HepG2 (cell line): ENCODE measurements around the gene ANKRD53. TPM values are rescaled to one million over a fixed set of nuclear protein-coding genes. Genes with fewer than 3 reads are reported as not detected.
A peak's percentile ranks its signal among the peaks of the same experiment; 100 is the strongest.

Experiments
- ARHGAP35 ChIP-seq: sonication (generic); formaldehyde crosslinking; IDR thresholded peaks from 2 replicates; pipeline ENCODE4 v1.9.0; 2022; ENCODE audit warnings: mild to moderate bottlenecking, inconsistent platforms, moderate library complexity, missing genetic modification reagents, borderline replicate concordance
- CSRNP1 ChIP-seq: sonication (generic); formaldehyde crosslinking; IDR thresholded peaks from 2 replicates; pipeline ENCODE4 v1.8.1; 2023; ENCODE audit warnings: mild to moderate bottlenecking, missing genetic modification reagents
- FIP1L1 ChIP-seq: fragments of 200-400 bp; formaldehyde crosslinking; IDR thresholded peaks from 2 replicates; pipeline ENCODE4 v1.6.1; 2018; ENCODE audit warnings: low read depth, mild to moderate bottlenecking, low read length, moderate library complexity, borderline replicate concordance; ENCODE audit not compliant: insufficient read depth
- HHEX ChIP-seq: IDR thresholded peaks from 2 replicates; pipeline ENCODE4 v1.6.1; 2016; ENCODE audit warnings: control low read depth
- HNRNPK ChIP-seq: fragments of 200-400 bp; formaldehyde crosslinking; IDR thresholded peaks from 2 replicates; pipeline ENCODE4 v1.6.1; 2018; ENCODE audit warnings: low read length, low read depth, moderate library complexity, mild to moderate bottlenecking; ENCODE audit not compliant: poor library complexity, severe bottlenecking
- ISL2 ChIP-seq: sonication (generic); formaldehyde crosslinking; IDR thresholded peaks from 2 replicates; pipeline ENCODE4 v1.5.0; 2020; ENCODE audit warnings: missing genetic modification reagents
- NFKB2 ChIP-seq: sonication (generic); formaldehyde crosslinking; IDR thresholded peaks from 2 replicates; pipeline ENCODE4 v1.4.0; 2020; ENCODE audit warnings: missing genetic modification reagents, borderline replicate concordance
- PHF20 ChIP-seq: sonication (generic); formaldehyde crosslinking; IDR thresholded peaks from 2 replicates; pipeline ENCODE4 v1.5.0; 2020; ENCODE audit warnings: mild to moderate bottlenecking, missing genetic modification reagents
- RFX1 ChIP-seq: fragments of 450-650 bp; IDR thresholded peaks from 2 replicates; pipeline ENCODE4 v1.6.1; 2017
- ZBED4 ChIP-seq: sonication (generic); formaldehyde crosslinking; IDR thresholded peaks from 2 replicates; pipeline ENCODE4 v1.4.0; 2020; ENCODE audit warnings: missing genetic modification reagents, borderline replicate concordance
- ZFAT ChIP-seq: sonication (generic); formaldehyde crosslinking; conservative IDR thresholded peaks from 2 replicates; pipeline ENCODE4 v1.8.1; 2023; ENCODE audit warnings: missing genetic modification reagents, inconsistent platforms
- ZGPAT ChIP-seq: IDR thresholded peaks from 2 replicates; pipeline ENCODE4 v1.6.1; 2016; ENCODE audit warnings: mild to moderate bottlenecking
- ZNF354B ChIP-seq: sonication (generic); formaldehyde crosslinking; IDR thresholded peaks from 2 replicates; pipeline ENCODE4 v1.8.0; 2022; ENCODE audit warnings: mild to moderate bottlenecking, missing genetic modification reagents
- ZNF44 ChIP-seq: sonication (generic); formaldehyde crosslinking; IDR thresholded peaks from 2 replicates; pipeline ENCODE4 v1.5.1; 2020; ENCODE audit warnings: mild to moderate bottlenecking, missing genetic modification reagents
- ZNF468 ChIP-seq: sonication (generic); formaldehyde crosslinking; IDR thresholded peaks from 2 replicates; pipeline ENCODE4 v1.8.0; 2022; ENCODE audit warnings: mild to moderate bottlenecking, moderate library complexity, missing genetic modification reagents
- polyA plus RNA-seq, 8 experiments: library from polyadenylated mRNA; depleted of rRNA in 3 of 8; stranded (reverse) in 7 of 8; unstranded in 1 of 8; fragments of >200 nt; fragmentation: Illumina TruSeq in 4 of 8; extraction: Trizol in 4 of 8; gene quantifications; 2 replicates each; pipeline versions ENCODE4 v1.2.1 to v1.2.3, GENCODE V29; 2011 to 2016; ENCODE audit warnings: low read depth in 4 of 8, missing spikeins in 1 of 8, mixed read lengths in 1 of 8; ENCODE audit not compliant: insufficient read depth in 1 of 8
- total RNA-seq, 5 experiments: library from RNA; depleted of rRNA; stranded (reverse); fragments of >200 nt; fragmentation: Illumina TruSeq; extraction: Trizol; gene quantifications; 2 replicates each; pipeline ENCODE4 v1.2.3, GENCODE V29; 2016; ENCODE audit warnings: low read depth in 1 of 5
- TF ChIP-seq, protein P1 (sequence below): IDR thresholded peaks from 2 replicates; pipeline ENCODE4 v1.6.1; 2016; ENCODE audit warnings: missing biosample characterization, missing genetic modification reagents, low read depth
- TF ChIP-seq, protein P2 (sequence below), 2 experiments: fragments of 450-650 bp in 1 of 2; sonication (generic) in 1 of 2; formaldehyde crosslinking; IDR thresholded peaks; 2 replicates each; pipeline versions ENCODE4 v1.5.0 to v1.8.0; 2020 to 2022; ENCODE audit warnings: mild to moderate bottlenecking in 1 of 2, missing genetic modification reagents in 1 of 2
- TF ChIP-seq, protein P3 (sequence below): sonication (generic); formaldehyde crosslinking; IDR thresholded peaks from 2 replicates; pipeline ENCODE4 v1.4.0; 2020; ENCODE audit warnings: missing genetic modification reagents

The ANKRD53 gene
- total and polyA plus RNA-seq, 2 of the 13 experiments (the other 11 are each of a cell fraction or from before 2014, with no cell fraction given): 0.15 TPM; not detected in 1

DNA sequence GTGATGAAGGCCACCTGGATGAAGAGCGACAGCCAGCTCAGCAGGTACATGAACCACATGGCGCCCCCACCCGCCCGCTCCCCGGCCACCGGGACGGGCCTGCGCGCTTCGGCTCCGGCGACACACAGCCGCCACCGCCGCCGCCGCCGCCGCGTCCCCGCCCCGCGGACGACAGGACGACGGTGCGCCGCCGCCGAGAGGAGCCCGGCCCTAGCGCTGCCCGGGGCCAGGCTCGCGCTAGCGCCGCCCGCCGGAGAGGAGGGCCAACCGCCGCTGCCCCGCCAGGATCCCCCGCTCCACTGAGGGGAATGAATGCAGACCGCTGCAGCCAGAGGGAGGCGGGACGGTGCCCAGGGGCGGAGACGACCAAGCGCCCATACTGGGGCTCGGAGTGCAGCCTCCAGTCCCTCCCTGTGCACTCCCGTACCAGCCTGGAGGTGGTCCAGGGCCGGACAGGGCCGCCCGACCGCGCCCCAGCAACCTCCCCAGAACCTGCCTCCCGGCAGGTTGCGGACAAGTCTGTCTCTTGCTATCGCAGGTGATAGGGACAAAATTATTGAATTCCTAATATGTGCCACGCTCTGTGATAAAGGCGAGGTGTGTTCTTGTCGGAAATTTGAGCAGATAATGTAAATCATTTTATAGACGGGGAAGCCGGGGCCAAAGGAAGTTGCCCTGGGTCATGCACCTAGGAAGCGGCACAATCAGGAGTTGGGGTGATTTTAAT is 16.4 kb downstream of the ANKRD53 start, which contains the start of gene TEX261 (continued):
- TF ChIP-seq, protein P1, sequence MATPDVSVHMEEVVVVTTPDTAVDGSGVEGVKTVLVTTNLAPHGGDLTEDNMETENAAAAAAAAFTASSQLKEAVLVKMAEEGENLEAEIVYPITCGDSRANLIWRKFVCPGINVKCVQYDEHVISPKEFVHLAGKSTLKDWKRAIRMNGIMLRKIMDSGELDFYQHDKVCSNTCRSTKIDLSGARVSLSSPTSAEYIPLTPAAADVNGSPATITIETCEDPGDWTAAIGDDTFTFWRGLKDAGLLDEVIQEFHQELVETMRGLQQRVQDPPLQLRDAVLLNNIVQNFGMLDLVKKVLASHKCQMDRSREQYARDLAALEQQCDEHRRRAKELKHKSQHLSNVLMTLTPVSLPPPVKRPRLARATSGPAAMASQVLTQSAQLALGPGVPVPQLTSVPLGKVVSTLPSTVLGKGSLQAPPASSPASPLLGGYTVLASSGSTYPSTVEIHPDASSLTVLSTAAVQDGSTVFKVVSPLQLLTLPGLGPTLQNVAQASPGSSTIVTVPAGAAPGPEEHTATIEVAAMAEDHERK (CRISPR knock-in tag): peak; percentile 94
- TF ChIP-seq ZNF354B (CRISPR knock-in tag) (0 out of 2 replicates have a peak, but pooled peaks have one; percentile 13), FIP1L1 (no peak), ZNF44 (CRISPR knock-in tag) (no peak), CSRNP1 (CRISPR knock-in tag) (no peak; the same call in 1 of the 2 replicates), ARHGAP35 (CRISPR knock-in tag) (no peak), ZNF468 (no peak), ZGPAT (CRISPR knock-in tag) (peak; percentile 65), NFKB2 (CRISPR knock-in tag) (peak; percentile 88; the same call in 1 of the 2 replicates), RFX1 (no peak), ZBED4 (CRISPR knock-in tag) (no peak), PHF20 (peak; percentile 80), ISL2 (CRISPR knock-in tag) (no peak), HNRNPK (no peak), HHEX (CRISPR knock-in tag) (no peak), ZFAT (no peak)
- TF ChIP-seq, protein P2, sequence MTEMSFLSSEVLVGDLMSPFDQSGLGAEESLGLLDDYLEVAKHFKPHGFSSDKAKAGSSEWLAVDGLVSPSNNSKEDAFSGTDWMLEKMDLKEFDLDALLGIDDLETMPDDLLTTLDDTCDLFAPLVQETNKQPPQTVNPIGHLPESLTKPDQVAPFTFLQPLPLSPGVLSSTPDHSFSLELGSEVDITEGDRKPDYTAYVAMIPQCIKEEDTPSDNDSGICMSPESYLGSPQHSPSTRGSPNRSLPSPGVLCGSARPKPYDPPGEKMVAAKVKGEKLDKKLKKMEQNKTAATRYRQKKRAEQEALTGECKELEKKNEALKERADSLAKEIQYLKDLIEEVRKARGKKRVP (CRISPR knock-in tag; IDR thresholded peaks at IDR 0.05): no peak
- TF ChIP-seq, protein P3, sequence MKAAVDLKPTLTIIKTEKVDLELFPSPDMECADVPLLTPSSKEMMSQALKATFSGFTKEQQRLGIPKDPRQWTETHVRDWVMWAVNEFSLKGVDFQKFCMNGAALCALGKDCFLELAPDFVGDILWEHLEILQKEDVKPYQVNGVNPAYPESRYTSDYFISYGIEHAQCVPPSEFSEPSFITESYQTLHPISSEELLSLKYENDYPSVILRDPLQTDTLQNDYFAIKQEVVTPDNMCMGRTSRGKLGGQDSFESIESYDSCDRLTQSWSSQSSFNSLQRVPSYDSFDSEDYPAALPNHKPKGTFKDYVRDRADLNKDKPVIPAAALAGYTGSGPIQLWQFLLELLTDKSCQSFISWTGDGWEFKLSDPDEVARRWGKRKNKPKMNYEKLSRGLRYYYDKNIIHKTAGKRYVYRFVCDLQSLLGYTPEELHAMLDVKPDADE (CRISPR knock-in tag): no peak
